H9 (cell line): ENCODE measurements around the gene IQCN. TPM values are rescaled to one million over a fixed set of nuclear protein-coding genes. Genes with fewer than 3 reads are reported as not detected.

Experiments
- DNase-seq: peaks from one replicate; pipeline ENCODE4 v3.0.0-alpha.2; 2017
- H2AFZ ChIP-seq: one replicate; pipeline ENCODE4 v1.6.1; 2013; ENCODE audit warnings: mild to moderate bottlenecking, low read length, control low read depth, moderate library complexity
- H2AK5ac ChIP-seq: 2 replicates; pipeline ENCODE4 v1.6.1; 2013; ENCODE audit warnings: low read length, control low read depth, mixed read lengths; ENCODE audit not compliant: insufficient read length
- H2BK120ac ChIP-seq: one replicate; pipeline ENCODE4 v1.6.1; 2013; ENCODE audit warnings: low read depth, mild to moderate bottlenecking, low read length, control low read depth, inconsistent platforms; ENCODE audit not compliant: poor library complexity, severe bottlenecking
- H2BK12ac ChIP-seq: 2 replicates; pipeline ENCODE4 v1.6.1; 2013; ENCODE audit warnings: low read length, control low read depth, mixed read lengths, low read depth; ENCODE audit not compliant: insufficient read length
- H2BK15ac ChIP-seq: 2 replicates; pipeline ENCODE4 v1.6.1; 2013; ENCODE audit warnings: low read depth, low read length, control low read depth
- H2BK20ac ChIP-seq: one replicate; pipeline ENCODE4 v1.6.1; 2013; ENCODE audit warnings: low read depth, mild to moderate bottlenecking, low read length, control low read depth, inconsistent platforms; ENCODE audit not compliant: poor library complexity, severe bottlenecking
- H2BK5ac ChIP-seq: 2 replicates; pipeline ENCODE4 v1.6.1; 2013; ENCODE audit warnings: low read length, control low read depth, mixed read lengths; ENCODE audit not compliant: insufficient read length
- H3K14ac ChIP-seq: 2 replicates; pipeline ENCODE4 v1.6.1; 2013; ENCODE audit warnings: low read length, control low read depth; ENCODE audit not compliant: insufficient read depth
- H3K18ac ChIP-seq: 2 replicates; pipeline ENCODE4 v1.6.1; 2013; ENCODE audit warnings: low read depth, mild to moderate bottlenecking, mixed read lengths, low read length, control low read depth; ENCODE audit not compliant: insufficient read length
- H3K23ac ChIP-seq: 2 replicates; pipeline ENCODE4 v1.6.1; 2013; ENCODE audit warnings: low read length, control low read depth, mixed read lengths, low read depth; ENCODE audit not compliant: insufficient read length
- H3K23me2 ChIP-seq: 2 replicates; pipeline ENCODE4 v1.6.1; 2013; ENCODE audit warnings: low read depth, mild to moderate bottlenecking, mixed read lengths, low read length, control low read depth; ENCODE audit not compliant: insufficient read length, poor library complexity, severe bottlenecking
- H3K27ac ChIP-seq: 2 replicates; pipeline ENCODE4 v1.5.1; 2013; ENCODE audit warnings: low read length, control low read depth, mixed read lengths, low read depth; ENCODE audit not compliant: insufficient read length
- H3K27me3 ChIP-seq: 2 replicates; pipeline ENCODE4 v1.6.1; 2013; ENCODE audit warnings: low read length, control low read depth, inconsistent platforms; ENCODE audit not compliant: insufficient read depth
- H3K4ac ChIP-seq: 2 replicates; pipeline ENCODE4 v1.6.1; 2013; ENCODE audit warnings: low read depth, mild to moderate bottlenecking, control low read depth, inconsistent platforms, low read length, moderate library complexity
- H3K4me1 ChIP-seq: 2 replicates; pipeline ENCODE4 v1.6.1; 2013; ENCODE audit warnings: low read length, control low read depth, inconsistent platforms; ENCODE audit not compliant: insufficient read depth
- H3K4me2 ChIP-seq: 2 replicates; pipeline ENCODE4 v1.6.1; 2013; ENCODE audit warnings: low read length, control low read depth, mixed read lengths; ENCODE audit not compliant: insufficient read length, insufficient read depth
- H3K56ac ChIP-seq: 2 replicates; pipeline ENCODE4 v1.6.1; 2013; ENCODE audit warnings: low read depth, mild to moderate bottlenecking, mixed read lengths, low read length, control low read depth; ENCODE audit not compliant: insufficient read length
- H3K79me1 ChIP-seq: 2 replicates; pipeline ENCODE4 v1.6.1; 2013; ENCODE audit warnings: low read depth, mild to moderate bottlenecking, moderate library complexity, low read length, control low read depth, inconsistent platforms; ENCODE audit not compliant: insufficient read depth, poor library complexity, severe bottlenecking
- H3K79me2 ChIP-seq: 2 replicates; pipeline ENCODE4 v1.6.1; 2013; ENCODE audit warnings: low read length, control low read depth, inconsistent platforms; ENCODE audit not compliant: insufficient read depth
- H3K9ac ChIP-seq: 2 replicates; pipeline ENCODE4 v1.6.1; 2013; ENCODE audit warnings: low read length, control low read depth, mixed read lengths; ENCODE audit not compliant: insufficient read length; ENCODE audit errors: extremely low read depth
- H3K9me3 ChIP-seq: one replicate; pipeline ENCODE4 v1.6.1; 2013; ENCODE audit warnings: low read depth, low read length, inconsistent platforms; ENCODE audit not compliant: control insufficient read depth
- H3T11ph ChIP-seq: one replicate; pipeline ENCODE4 v1.6.1; 2013; ENCODE audit warnings: mild to moderate bottlenecking, low read length, control low read depth, inconsistent platforms
- H4K20me1 ChIP-seq: one replicate; pipeline ENCODE4 v1.6.1; 2013; ENCODE audit not compliant: control insufficient read depth, insufficient read length, insufficient read depth
- H4K5ac ChIP-seq: 2 replicates; pipeline ENCODE4 v1.6.1; 2013; ENCODE audit warnings: low read depth, mild to moderate bottlenecking, mixed read lengths, low read length, control low read depth; ENCODE audit not compliant: insufficient read length
- H4K8ac ChIP-seq: replicated peaks from 2 replicates; pipeline ENCODE4 v1.6.1; 2013; ENCODE audit warnings: low read length, control low read depth, mixed read lengths, low read depth; ENCODE audit not compliant: insufficient read length
- H4K91ac ChIP-seq: 2 replicates; pipeline ENCODE4 v1.6.1; 2013; ENCODE audit warnings: low read depth, mild to moderate bottlenecking, moderate library complexity, mixed read lengths, low read length, control low read depth; ENCODE audit not compliant: insufficient read length
- H3K27ac Mint-ChIP-seq, 3 experiments: 2 replicates in 2 of 3; 3 replicates in 1 of 3; pipeline ENCODE4 v1.8.0; 2020 to 2021; ENCODE audit warnings: mixed read lengths in 3 of 3, mild to moderate bottlenecking in 1 of 3, moderate library complexity in 1 of 3
- H3K27me3 Mint-ChIP-seq: 2 replicates; pipeline ENCODE4 v1.8.0; 2021; ENCODE audit warnings: low read depth, mild to moderate bottlenecking, moderate library complexity, mixed read lengths
- H3K36me3 Mint-ChIP-seq, 3 experiments: 2 replicates in 2 of 3; 3 replicates in 1 of 3; pipeline ENCODE4 v1.8.0; 2020 to 2021; ENCODE audit warnings: low read depth in 3 of 3, mixed read lengths in 3 of 3; ENCODE audit not compliant: insufficient read depth in 1 of 3
- H3K4me1 Mint-ChIP-seq, 2 experiments: 2 replicates each; pipeline ENCODE4 v1.8.0; 2020; ENCODE audit warnings: mixed read lengths in 2 of 2
- H3K4me3 Mint-ChIP-seq, 2 experiments: 2 replicates in 1 of 2; 3 replicates in 1 of 2; pipeline ENCODE4 v1.8.0; 2020 to 2021; ENCODE audit warnings: mild to moderate bottlenecking in 2 of 2, mixed read lengths in 2 of 2, moderate library complexity in 1 of 2
- H3K9me3 Mint-ChIP-seq, 2 experiments: 2 replicates in 1 of 2; 3 replicates in 1 of 2; pipeline ENCODE4 v1.8.0; 2020; ENCODE audit warnings: mild to moderate bottlenecking in 2 of 2, mixed read lengths in 2 of 2, moderate library complexity in 1 of 2
- CTCF ChIP-seq: fragments of 200-600 bp; sonication (generic); conservative IDR thresholded peaks from 3 replicates; pipeline ENCODE4 v1.8.0; 2021; ENCODE audit warnings: antibody characterized with exemption, mild to moderate bottlenecking
- WGBS: extraction: QIAGEN DNeasy Blood & Tissue Kit; methylation state at CpG from one replicate; pipeline ENCODE4 v1.1.7; 2013; ENCODE audit warnings: missing lambda C conversion rate, low lambda C conversion rate, mixed read lengths; ENCODE audit not compliant: insufficient read length; ENCODE audit errors: extremely low coverage; 5-methylcytosine and 5-hydroxymethylcytosine counted together
- total RNA-seq: library from RNA; stranded (reverse); gene quantifications from 2 replicates; pipeline ENCODE4 v1.2.1, GENCODE V29; 2021

IQCN gene
- total RNA-seq, 1 experiment from 2014 or later: 0.39 TPM

GRCh38 chr19:18214779-18215433 lies 59.3 kb downstream of the IQCN start:
- H2BK5ac ChIP-seq: no peak overlapping the region
- peaks cover 0 to 3% (median 0%) of the 10 kb centered on the region in 3 experiments; a peak in 1 of 7 replicates for H3K36me3 Mint-ChIP-seq
- WGBS: no CpG with 5 or more reads among the region's 7 CpGs

More at GRCh38 chr19:18214779-18215433, 59.3 kb downstream of the IQCN start:
- Histone ChIP-seq H4K8ac (no peak overlapping the region), H2BK15ac (no peak overlapping the region), H2BK120ac (no peak overlapping the region), H3K23me2 (no peaks in the 10 kb centered on the region), H3K79me1 (no peaks in the 10 kb centered on the region), H3T11ph (no peak overlapping the region), H3K4ac (no peak overlapping the region), H3K4me1 (no peaks in the 10 kb centered on the region), H4K20me1 (no peaks in the 10 kb centered on the region), H3K27ac (no peak overlapping the region), H2BK20ac (no peak overlapping the region), H3K56ac (no peak overlapping the region), H3K14ac (no peak overlapping the region), H2AK5ac (no peak overlapping the region), H3K9me3 (no peaks in the 10 kb centered on the region), H2BK12ac (no peak overlapping the region), H3K23ac (no peak overlapping the region), H2AFZ (no peak overlapping the region), H3K18ac (no peak overlapping the region), H3K79me2 (no peaks in the 10 kb centered on the region), H3K4me2 (no peak overlapping the region), H3K9ac (no peak overlapping the region), H4K91ac (no peak overlapping the region), H3K27me3 (no peaks in the 10 kb centered on the region), H4K5ac (no peak overlapping the region)
- no peak for TF ChIP-seq CTCF
- no peak overlapping the region for H3K4me3 Mint-ChIP-seq
- H3K27ac Mint-ChIP-seq: peak overlapping the region in 1 of 3 experiments; percentile 23; a peak in 2 of 7 replicates
- DNase-seq: no peak
- peaks cover 2% of the 10 kb centered on the region; the same call in 1 of the 2 replicates for H3K27me3 Mint-ChIP-seq
- H3K9me3 Mint-ChIP-seq: no peaks in the 10 kb centered on the region
- peaks cover 2 to 3% of the 10 kb centered on the region in 2 experiments; a peak in 3 of 4 replicates for H3K4me1 Mint-ChIP-seq
